ENCODE results near the gene PPP1R10. TPM values are rescaled to one million over a fixed set of nuclear protein-coding genes. Genes with fewer than 3 reads are reported as not detected.

The PPP1R10 gene
- total RNA-seq, 1 donor from 2014 or later: 69.1 TPM

DNA sequence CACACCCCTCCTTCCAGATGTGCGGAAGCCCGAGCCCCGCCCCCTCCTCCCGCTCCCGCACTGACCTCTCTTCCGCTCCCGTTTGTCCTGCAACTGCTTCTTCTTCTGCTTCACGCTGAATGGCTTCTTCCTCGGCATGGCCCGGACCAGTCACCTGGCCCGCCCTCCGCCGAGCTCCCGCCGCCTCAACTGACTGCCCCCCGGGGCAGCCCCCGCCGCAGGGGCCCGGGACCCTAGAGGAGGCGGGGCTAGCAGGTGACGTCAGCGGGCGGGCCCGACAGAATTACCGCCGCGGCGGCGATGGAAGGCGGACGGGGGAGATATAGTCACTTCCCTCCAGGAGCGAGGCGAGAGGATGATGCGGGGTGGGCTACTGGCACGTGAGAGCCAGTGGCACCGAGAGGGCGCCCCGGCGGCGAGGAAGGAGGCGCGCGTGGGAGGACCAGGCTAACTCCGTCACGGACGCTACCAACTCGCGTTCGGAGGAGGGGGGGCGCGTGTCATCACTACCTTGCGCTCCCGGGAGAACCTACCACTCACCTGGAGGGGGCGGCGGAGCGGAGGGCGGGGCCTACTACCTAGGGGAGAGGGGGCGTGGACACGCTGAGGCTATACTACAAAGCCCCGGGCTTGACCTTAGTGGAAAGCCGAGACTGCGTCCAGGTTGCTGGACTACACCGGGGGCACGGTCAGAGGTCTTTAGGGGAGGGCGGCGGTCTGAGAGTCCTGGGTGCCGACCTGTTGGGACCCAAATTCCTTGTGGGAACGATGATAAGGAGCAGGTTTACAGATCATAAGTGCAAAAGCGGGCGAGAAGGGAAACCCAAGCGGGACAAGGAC, 60.8 kb downstream of the PPP1R10 start, which contains the start of gene GNL1:
Gene GNL1 (minus strand): TSS at position 424 of the 840 bp plus-strand sequence. CDS start 286 bp downstream, at position 138.
- Histone ChIP-seq H2AFZ (ENCODE audit: low read depth, low read length) (peak within 1 kb of the TSS; percentile 90), H3K36me3 (ENCODE audit: insufficient read depth, low read length) (peaks cover 9% of the 10 kb centered on the region), H4K20me1 (ENCODE audit: insufficient read depth, low read length) (peaks cover 21% of the 10 kb centered on the region), H3K79me2 (ENCODE audit: insufficient read depth, low read length) (peaks cover 48% of the 10 kb centered on the region), H3K4me2 (ENCODE audit: low read length) (peak within 1 kb of the TSS; percentile 97), H3K4me3 (ENCODE audit: insufficient read depth, low read depth, low read length) (peak within 1 kb of the TSS; percentile 88), H3K4me1 (ENCODE audit: insufficient read depth, low read length) (peaks cover 14% of the 10 kb centered on the region), H3K9me3 (ENCODE audit: insufficient read depth, low read depth, low read length) (no peaks in the 10 kb centered on the region), H3K9ac (ENCODE audit: low read length) (peak within 1 kb of the TSS; percentile 93), H3K27ac (ENCODE audit: low read depth, low read length) (peak within 1 kb of the TSS; percentile 90), H3K27me3 (ENCODE audit: insufficient read depth, low read length) (no peaks in the 10 kb centered on the region)
- H3K27ac Mint-ChIP-seq (ENCODE audit: unreplicated experiment): peak within 1 kb of the TSS; percentile 99
- FAIRE-seq (no peak), DNase-seq (ENCODE audit: low read depth) (peak; percentile 83)
- no peaks in the 10 kb centered on the region for H3K9me3 Mint-ChIP-seq (ENCODE audit: unreplicated experiment)
- TF ChIP-seq, protein P1, sequence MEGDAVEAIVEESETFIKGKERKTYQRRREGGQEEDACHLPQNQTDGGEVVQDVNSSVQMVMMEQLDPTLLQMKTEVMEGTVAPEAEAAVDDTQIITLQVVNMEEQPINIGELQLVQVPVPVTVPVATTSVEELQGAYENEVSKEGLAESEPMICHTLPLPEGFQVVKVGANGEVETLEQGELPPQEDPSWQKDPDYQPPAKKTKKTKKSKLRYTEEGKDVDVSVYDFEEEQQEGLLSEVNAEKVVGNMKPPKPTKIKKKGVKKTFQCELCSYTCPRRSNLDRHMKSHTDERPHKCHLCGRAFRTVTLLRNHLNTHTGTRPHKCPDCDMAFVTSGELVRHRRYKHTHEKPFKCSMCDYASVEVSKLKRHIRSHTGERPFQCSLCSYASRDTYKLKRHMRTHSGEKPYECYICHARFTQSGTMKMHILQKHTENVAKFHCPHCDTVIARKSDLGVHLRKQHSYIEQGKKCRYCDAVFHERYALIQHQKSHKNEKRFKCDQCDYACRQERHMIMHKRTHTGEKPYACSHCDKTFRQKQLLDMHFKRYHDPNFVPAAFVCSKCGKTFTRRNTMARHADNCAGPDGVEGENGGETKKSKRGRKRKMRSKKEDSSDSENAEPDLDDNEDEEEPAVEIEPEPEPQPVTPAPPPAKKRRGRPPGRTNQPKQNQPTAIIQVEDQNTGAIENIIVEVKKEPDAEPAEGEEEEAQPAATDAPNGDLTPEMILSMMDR (IDR thresholded peaks at IDR 0.05; ENCODE audit: insufficient read depth, low read depth, low read length): no peak
- no peak for TF ChIP-seq EZH2 (IDR thresholded peaks at IDR 0.05; ENCODE audit: insufficient read depth, low read length)
- H3K4me3 Mint-ChIP-seq (ENCODE audit: unreplicated experiment): peak within 1 kb of the TSS; percentile 97
- H3K36me3 Mint-ChIP-seq (ENCODE audit: low read depth, unreplicated experiment): peaks cover 15% of the 10 kb centered on the region
- no peaks in the 10 kb centered on the region for H3K27me3 Mint-ChIP-seq (ENCODE audit: low read depth, unreplicated experiment)
- peaks cover 9% of the 10 kb centered on the region for H3K4me1 Mint-ChIP-seq (ENCODE audit: low read depth, unreplicated experiment)

DNA sequence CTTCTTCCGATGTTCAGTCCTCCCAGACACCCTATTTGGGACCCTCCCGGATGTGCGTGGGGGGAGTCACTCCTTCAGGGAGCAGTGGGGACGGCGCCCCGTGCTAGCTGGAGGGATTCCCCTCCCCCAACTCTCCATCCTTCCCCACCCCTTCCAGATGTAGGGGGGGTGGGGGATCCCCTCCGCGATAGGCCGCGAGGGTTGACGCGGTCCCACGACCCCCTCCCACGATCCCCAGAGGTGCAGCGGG, 61.3 kb downstream of the PPP1R10 start:
- Histone ChIP-seq H3K27ac (ENCODE audit: low read depth, low read length) (peak overlapping the region; percentile 90), H3K9ac (ENCODE audit: low read length) (peak overlapping the region; percentile 93), H3K4me1 (ENCODE audit: insufficient read depth, low read length) (peaks cover 14% of the 10 kb centered on the region), H3K27me3 (ENCODE audit: insufficient read depth, low read length) (no peaks in the 10 kb centered on the region), H4K20me1 (ENCODE audit: insufficient read depth, low read length) (peaks cover 18% of the 10 kb centered on the region), H3K36me3 (ENCODE audit: insufficient read depth, low read length) (peaks cover 14% of the 10 kb centered on the region), H3K9me3 (ENCODE audit: insufficient read depth, low read depth, low read length) (no peaks in the 10 kb centered on the region), H2AFZ (ENCODE audit: low read depth, low read length) (peak overlapping the region; percentile 90), H3K4me2 (ENCODE audit: low read length) (peak overlapping the region; percentile 97), H3K79me2 (ENCODE audit: insufficient read depth, low read length) (peaks cover 48% of the 10 kb centered on the region), H3K4me3 (ENCODE audit: insufficient read depth, low read depth, low read length) (peak overlapping the region; percentile 88)
- peaks cover 19% of the 10 kb centered on the region for H3K36me3 Mint-ChIP-seq (ENCODE audit: low read depth, unreplicated experiment)
- H3K9me3 Mint-ChIP-seq (ENCODE audit: unreplicated experiment): no peaks in the 10 kb centered on the region
- peaks cover 9% of the 10 kb centered on the region for H3K4me1 Mint-ChIP-seq (ENCODE audit: low read depth, unreplicated experiment)
- TF ChIP-seq, protein P1 (IDR thresholded peaks at IDR 0.05; ENCODE audit: insufficient read depth, low read depth, low read length): no peak
- no peak for TF ChIP-seq EZH2 (IDR thresholded peaks at IDR 0.05; ENCODE audit: insufficient read depth, low read length)
- no peak for DNase-seq (ENCODE audit: low read depth)
- no peaks in the 10 kb centered on the region for H3K27me3 Mint-ChIP-seq (ENCODE audit: low read depth, unreplicated experiment)
- H3K4me3 Mint-ChIP-seq (ENCODE audit: unreplicated experiment): peak overlapping the region; percentile 97
- FAIRE-seq: no peak
- H3K27ac Mint-ChIP-seq (ENCODE audit: unreplicated experiment): peak overlapping the region; percentile 99

Measured in astrocyte (in vitro differentiated cells and primary cell).